Subcutaneous adipose tissue (tissue), 4 donors: ENCODE measurements around the gene ABI2. TPM values are rescaled to one million over a fixed set of nuclear protein-coding genes. Genes with fewer than 3 reads are reported as not detected.

Experiments
- total RNA-seq, 4 donors: library from RNA; depleted of rRNA; stranded (reverse); fragments of >200 nt; gene quantifications; one replicate each; pipeline ENCODE4 v1.1.0, GENCODE V29; 2016
- TF ChIP-seq, protein P1 (sequence below): fragments of 450-650 bp; IDR thresholded peaks from one replicate; pipeline ENCODE4 v1.5.1; 2016; ENCODE audit warnings: low read depth, mild to moderate bottlenecking, control low read depth, antibody characterized with exemption, moderate library complexity

ABI2 gene
- total RNA-seq, 4 donors from 2014 or later = 11.1 to 25.7 (median 12.9) TPM

DNA sequence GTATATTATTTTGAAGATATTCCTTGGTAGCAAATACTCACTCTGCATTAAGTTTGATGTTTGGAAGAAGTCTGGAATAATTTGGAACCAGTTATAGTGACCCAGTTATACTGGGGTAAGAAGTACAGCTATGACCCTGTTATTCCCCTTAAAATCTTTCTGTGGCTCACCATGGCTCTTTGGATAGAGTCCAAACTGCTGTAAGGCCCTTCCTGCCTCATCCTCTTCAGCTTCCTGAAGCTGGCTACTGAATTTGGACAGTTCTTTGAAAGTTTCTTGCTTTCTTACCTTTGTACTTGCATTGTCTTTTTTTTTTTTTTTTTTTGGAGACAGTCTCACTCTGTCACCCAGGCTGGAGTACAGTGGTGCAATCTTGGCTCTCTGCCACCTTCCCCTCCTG, 85.6 kb downstream of the ABI2 start:
- TF ChIP-seq, protein P1, sequence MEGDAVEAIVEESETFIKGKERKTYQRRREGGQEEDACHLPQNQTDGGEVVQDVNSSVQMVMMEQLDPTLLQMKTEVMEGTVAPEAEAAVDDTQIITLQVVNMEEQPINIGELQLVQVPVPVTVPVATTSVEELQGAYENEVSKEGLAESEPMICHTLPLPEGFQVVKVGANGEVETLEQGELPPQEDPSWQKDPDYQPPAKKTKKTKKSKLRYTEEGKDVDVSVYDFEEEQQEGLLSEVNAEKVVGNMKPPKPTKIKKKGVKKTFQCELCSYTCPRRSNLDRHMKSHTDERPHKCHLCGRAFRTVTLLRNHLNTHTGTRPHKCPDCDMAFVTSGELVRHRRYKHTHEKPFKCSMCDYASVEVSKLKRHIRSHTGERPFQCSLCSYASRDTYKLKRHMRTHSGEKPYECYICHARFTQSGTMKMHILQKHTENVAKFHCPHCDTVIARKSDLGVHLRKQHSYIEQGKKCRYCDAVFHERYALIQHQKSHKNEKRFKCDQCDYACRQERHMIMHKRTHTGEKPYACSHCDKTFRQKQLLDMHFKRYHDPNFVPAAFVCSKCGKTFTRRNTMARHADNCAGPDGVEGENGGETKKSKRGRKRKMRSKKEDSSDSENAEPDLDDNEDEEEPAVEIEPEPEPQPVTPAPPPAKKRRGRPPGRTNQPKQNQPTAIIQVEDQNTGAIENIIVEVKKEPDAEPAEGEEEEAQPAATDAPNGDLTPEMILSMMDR = no peak

DNA sequence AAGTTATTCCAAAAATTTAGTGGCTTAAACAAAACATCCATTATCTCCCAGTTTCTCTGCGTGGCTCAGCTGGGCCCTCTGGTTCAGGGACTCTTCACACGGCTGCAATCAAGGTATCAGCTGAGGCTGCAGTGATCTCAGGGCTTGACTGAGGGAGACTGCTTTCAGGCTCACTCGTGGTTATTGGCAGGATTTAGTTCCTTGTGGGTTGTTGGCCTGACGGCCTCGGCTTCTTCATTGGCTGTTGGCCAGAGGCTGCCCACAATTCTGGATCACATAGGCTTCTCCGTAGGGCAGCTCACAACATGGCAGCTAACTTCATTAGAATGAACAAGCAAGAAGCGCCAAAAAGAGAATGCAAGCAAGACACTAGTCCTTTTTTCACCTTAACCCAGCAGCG, 90.1 kb downstream of the ABI2 start:
- TF ChIP-seq, protein P1 = no peak

DNA sequence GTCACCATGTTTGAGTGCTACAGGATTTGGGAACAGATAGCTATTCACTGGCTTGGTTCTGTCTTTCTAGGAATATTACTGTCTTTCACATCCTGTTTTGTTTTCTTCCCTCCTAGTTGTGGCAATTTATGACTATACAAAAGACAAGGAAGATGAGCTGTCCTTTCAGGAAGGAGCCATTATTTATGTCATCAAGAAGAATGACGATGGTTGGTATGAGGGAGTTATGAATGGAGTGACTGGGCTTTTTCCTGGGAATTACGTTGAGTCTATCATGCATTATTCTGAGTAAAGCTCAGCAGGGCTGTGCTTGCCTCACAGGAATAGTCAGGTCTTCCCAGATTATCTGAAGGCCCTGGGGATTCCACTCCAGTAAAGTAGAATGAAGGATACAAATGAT, 98.9 kb downstream of the ABI2 start:
- TF ChIP-seq, protein P1 = no peak

DNA sequence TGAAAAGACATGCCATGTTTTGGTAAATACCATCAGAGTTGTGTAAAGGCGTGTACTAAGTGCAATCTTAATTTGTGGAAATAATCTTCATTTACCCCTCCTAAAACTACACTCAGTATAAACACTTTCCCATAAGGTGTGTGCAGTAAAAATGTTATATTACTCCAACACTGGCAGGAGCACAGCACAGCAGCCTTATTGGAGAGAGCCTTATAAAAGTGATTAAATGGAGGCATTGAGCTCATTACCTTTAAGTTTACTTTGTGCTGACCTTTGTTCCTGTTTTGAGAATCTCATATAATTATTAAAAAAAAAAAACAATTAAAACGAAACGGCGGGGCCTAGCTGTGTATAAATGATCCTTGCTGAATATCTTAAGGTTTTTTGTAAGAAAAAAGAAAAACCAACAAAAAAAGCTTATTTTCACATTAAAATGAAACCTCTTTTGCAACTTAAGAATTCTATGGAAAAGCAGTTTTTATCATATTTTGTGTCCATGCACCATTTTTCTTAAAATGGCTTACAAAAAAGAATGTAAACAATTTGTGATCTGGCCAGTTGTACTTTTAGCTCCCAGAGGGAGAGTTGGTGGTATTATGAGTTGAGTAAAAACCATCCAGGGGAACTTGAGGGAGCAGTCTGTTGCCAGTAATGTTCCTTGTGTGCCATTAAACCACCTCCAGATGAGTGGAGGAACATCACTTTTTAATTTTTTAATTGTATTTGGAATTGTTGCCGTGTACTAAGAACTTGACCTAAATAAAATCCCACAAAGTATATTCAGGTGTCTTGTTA, 103.4 kb downstream of the ABI2 start:
- TF ChIP-seq, protein P1 = no peak

DNA sequence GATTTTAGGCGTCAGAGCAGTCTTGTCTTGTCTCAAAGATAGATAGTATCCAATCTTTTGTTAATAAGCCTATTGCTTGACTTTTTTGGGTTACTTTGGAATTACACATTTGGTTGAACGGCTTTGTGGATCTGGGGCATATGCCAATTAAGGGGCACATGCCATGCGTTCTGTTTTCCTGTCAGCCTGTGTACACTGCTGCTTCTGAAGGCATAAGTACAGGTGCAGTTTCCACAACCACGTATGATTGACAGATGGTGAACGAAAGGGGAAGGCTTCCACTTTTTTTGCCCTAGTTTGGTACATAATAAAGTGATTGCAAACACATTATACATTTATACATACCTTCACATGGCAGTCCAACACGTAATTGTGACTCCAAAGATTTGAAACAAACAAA, 104.6 kb downstream of the ABI2 start:
- TF ChIP-seq, protein P1 = no peak

DNA sequence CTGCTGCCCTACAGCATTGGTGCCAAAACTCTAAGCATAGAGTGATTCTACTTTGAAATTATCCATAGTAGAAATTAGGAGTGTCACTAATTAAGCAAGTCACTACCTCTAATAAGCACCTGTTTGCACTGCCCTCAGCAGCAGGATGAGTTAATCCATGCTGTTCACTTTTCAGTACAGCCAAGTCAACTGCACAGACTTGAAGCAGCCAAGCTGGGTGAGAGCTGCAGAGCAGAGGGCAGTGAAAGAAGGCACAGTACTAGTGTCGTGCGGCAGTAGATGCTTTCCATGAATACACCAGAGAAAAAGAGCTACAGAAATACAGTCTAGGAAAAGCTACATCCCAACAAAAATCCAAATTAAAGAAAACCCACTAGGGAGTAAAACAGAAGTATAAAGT, 108.3 kb downstream of the ABI2 start:
- TF ChIP-seq, protein P1 = no peak

DNA sequence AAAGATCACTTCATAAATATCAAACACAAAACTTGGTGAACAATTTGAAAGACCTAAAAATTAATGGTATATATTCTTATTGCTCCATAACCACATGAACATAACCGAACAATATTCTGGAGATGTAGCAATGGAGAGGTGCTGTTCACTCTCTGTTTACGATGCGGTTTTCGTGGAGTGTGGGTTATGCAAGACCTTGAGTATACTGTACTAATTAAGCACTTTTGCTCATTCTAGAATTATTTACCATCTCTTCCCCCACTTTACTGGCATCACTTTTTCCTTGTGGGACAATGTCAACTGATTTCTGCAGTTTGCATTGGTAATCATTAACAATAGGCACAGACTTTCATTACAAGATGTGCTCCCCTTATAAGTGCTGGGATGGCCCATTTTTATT, 109.3 kb downstream of the ABI2 start:
- TF ChIP-seq, protein P1 = no peak
